LoVo (cell line): ENCODE results near the gene GTF2F2.

Experiments used
- DNase-seq: peaks from one replicate; pipeline ENCODE4 v3.0.0-alpha.2; 2016; ENCODE audit warnings: low spot score

Gene GTF2F2

GRCh38 chr13:45122941-45123340 is 2.6 kb downstream of the GTF2F2 start:
- DNase-seq = no peak

DNA sequence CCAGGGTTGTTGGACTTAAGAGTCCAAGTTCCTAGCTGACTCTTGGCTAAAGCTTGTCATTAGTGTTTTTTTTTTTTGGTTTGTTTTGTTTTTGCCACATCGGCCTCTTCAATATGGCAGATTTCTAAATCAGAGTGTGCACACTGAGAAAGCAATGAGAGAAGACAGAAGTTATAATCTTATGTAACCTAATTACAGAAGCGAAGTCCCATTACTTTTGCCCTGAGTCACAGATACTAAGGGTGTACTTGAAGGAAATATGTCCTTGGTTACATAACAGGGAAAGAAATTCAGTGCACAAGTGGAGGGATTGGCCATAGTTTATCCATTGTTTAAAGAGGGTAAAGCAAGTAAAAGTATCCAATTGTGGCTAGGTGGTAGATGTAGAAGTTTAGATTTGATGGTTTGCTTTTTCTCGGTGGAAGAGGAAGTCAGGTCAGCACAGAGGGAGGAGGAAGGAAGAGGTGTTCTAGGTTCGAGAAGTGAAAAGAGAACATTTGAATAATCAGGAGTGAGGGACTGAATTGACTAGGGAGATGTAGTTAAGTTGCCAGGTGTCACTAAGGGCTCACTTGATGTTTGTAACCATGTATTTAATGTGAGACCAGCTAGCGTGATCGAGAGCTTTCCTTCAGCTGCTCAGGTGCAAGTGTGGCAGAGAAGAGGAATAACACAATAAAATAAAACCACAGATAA is 12.2 kb downstream of the GTF2F2 start:
- DNase-seq = no peak

GRCh38 chr13:45133396-45134118 is 13.2 kb downstream of the GTF2F2 start:
- DNase-seq = no peak

DNA sequence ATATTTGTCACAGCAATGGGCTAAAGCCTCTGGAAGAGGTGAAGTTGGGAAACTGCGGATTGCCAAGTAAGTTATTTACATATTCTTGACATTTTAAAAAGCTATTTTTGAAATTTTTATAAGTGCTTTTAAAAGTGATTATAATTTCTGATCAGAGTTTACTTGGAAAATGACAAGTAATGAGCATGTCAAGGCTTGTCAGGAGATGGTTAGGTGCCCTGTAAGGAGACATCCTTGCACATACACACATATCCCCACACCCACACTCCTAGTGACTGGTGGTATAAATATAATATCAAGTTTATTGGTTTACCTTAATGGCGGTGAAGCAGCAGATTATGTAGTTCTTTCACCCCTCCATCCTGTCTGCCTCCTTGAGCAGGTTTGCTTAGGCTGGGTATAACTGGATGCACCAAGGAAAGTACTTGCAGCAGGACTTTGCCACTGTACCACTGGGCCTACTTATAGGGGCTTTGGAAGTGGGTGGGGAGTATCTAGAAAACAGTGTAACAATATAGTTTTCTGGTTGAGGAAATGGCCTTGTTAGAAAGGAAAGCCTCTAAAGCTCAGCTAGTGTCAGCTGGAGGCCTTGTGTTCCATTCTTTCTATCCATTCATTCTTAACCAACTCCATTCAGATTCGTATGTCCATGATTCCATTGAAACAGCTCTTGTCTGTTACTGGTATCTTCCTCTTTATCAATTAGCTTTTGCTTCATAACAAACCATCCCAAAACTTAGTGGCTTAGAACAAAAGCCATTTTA is 16.6 kb downstream of the GTF2F2 start:
- DNase-seq = no peak

- no peak for DNase-seq
Measured at GRCh38 chr13:45137526-45137925, 17.2 kb downstream of the GTF2F2 start.

DNA sequence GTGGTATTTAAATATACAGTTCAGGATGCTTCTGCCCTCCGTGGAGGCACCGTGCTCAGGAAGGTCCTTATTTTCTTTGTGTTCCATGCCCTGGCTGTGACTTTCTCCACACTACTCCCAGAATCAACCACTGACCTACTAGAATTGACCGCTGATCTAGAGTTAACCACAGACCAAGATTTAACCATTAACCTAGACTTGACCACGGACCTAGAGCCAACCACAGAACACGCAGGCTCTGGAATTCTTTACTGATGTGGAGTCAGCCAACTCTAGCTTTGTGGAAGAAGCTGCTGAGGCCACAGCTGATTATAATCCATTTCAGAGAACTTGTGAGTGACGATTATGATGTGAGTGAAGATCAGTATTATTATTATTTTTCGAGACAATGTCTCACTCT is 18.0 kb downstream of the GTF2F2 start:
- no peak for DNase-seq

GRCh38 chr13:45141369-45141768 is 21.1 kb downstream of the GTF2F2 start:
- no peak for DNase-seq

- peak; percentile 85 for DNase-seq
Measured at GRCh38 chr13:45142440-45143345, 22.4 kb downstream of the GTF2F2 start.

DNA sequence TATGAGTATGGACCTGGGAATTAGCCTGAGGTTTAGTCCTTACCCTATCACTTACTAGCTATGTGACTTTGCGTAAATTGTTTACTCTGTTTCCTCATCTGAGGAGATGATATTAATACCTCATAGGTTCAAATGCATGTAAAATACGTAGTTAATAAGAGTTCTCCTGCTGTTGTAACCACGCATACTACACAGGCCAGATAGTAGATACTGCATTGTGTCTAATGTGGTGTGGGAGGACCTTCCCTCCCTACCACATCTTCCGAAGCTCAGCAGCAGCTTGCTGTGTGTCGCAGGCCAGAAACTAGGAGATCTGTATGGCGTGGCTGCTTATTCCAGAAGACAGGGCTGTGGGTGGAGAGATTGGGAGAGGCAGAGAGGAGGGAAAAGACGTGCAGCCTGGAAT is 23.0 kb downstream of the GTF2F2 start:
- DNase-seq = peak; percentile 7

DNA sequence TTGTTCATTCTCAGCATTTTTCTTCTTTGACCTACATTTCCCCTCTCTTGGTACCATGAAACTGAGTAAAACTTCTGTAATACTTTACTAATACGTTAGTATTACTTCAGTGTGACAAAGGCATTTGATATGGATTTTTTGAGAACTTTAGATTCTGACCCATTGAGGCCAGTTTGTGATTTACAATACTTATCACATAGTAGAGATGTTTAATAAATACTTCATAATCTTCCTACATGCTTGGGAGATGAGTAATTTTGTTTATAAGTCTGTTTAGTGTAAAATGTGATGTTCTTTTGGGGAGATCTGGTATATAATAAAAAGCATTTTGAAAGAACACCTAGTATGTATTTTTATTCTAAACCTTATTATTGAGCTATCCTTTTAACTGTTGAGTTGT is 29.7 kb downstream of the GTF2F2 start:
- no peak for DNase-seq

DNA sequence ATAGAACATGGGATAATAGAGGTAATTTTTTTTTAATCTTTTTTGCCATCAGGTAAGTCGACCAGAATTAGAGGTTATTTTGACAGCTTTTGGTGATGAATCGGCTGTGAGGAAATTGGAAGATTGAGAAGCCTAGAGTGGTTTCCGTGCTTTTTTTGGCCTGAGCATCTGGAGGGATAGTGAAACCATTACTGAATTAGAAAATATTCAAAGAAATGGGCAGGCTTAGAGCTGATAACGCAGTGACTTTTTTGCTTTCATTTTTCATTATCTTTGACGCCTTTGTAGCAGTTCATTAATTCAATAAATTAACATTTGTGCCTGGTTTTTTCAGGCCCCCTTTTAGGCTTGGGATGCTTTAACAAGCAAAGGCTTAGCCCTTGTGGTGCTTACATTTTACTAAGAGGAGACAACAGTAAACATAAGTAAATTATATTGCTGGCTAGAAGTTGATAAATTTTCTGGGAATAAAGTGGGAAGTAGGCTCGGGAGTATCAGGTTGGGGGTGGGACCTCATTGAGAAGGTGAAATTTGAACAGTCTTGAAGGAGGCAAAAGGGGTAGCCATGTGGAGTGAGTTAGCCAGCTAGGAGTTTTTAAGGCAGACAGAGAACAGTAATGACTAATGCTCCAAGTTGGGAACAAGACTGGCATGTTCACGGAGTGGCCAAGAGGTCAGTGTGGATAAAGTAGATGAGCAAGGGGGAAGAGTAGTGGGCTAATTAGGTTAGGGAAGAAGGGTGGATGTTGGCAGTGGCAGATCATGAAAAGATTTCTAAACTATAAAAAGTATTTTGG is 36.5 kb downstream of the GTF2F2 start:
- no peak for DNase-seq

DNA sequence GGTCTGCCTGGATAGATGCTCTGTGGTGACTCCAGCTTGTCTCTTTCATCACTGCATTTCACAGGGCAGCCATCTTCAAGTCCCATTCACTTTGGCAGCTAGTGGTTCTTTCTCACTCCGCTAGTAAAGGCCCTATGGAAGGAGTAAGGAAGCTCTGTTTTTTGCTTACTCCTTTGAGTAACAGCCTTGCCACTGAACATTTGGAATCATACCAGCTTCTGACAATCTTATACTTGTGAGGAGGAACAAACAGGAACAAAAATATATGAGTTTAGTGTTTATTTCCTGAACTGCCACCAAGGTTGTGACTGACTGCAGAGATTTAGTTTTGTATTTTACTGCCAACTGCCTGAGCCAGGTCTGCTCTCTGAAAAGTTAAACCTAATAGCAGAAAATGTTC is 41.9 kb downstream of the GTF2F2 start:
- DNase-seq = peak; percentile 5

DNA sequence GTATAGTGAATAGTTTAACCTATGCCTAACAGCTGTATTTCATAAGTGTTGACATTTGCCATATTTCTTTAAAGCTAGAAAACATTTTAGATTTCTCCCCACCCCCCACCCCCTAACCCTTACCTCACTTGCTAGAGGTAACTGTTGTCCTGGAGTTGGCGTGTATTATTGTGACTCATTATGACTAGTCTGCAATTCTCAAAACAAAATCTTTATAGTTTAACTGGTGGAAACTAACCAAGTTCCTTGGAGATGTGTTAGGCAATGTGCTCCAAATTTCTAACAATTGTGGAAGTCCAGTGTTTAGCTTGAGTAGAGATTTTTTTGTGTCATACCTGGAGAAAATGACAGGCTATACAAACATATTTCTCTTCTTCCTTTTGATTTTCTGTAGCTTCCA is 42.5 kb downstream of the GTF2F2 start:
- DNase-seq = peak; percentile 60

DNA sequence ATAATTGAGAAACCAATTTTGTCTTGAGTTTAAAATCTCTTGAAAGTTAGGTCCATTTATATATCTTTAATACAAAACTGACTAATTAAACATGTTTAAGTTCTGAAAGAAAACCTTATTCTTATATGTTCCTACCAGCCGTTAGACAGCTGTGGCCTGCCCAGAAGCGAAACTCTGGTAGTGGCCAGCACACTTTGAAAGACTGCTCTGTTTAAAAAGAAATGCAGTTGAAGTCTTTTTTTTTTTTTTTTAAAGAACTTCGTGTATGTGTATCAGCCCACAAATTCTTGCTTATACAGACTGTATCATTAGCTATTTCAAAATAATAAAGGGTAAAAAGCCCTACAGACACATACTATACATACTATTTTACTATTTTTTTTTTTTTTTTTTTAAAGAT is 46.5 kb downstream of the GTF2F2 start:
- DNase-seq = no peak

DNA sequence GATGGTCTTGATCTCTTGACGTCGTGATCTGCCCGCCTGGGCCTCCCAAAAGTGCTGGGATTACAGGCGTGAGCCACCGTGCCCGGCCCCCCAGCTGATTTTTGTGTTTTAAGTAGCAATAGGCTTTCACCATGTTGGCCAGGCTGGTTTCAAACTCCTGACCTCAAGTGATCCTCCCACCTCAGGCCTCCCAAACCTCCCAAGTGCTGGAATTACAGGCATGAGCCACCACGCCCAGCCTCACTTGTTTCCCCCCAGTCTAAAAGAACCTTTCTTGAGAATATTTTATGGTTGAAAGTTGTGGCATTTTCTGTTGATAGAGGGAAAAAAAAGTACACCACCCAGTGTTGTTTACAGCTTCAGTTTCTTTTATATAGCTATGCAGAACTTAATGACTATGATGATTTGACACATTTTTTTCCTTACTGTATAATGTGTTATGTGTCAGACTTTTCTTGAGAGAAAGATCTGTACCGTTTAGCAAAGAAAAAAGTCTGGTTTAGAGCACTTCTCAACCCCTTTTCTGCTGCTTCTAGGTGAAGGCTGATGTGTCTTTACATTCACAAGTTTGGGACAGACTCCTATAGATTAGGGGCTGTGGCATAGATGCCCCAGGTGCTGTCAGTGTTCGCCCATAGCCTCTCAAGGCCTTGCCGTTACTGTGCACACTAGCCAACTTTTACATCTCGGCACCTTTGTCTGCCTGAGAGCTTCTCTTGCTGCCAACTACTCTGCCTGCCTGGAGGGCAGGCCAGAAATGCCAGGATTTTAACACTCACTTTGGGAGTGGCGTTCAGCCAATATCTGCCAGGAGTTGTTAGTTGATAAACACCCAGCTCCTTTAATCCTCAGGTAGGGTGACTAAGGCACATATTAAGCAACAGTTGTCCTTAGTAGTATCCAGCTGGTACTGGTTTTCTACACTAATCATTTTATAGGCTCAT is 47.6 kb downstream of the GTF2F2 start:
- peak; percentile 92 for DNase-seq

GRCh38 chr13:45168555-45168930 is 48.2 kb downstream of the GTF2F2 start:
- no peak for DNase-seq

- no peak for DNase-seq
Measured at GRCh38 chr13:45174478-45174877, 54.2 kb downstream of the GTF2F2 start.

DNA sequence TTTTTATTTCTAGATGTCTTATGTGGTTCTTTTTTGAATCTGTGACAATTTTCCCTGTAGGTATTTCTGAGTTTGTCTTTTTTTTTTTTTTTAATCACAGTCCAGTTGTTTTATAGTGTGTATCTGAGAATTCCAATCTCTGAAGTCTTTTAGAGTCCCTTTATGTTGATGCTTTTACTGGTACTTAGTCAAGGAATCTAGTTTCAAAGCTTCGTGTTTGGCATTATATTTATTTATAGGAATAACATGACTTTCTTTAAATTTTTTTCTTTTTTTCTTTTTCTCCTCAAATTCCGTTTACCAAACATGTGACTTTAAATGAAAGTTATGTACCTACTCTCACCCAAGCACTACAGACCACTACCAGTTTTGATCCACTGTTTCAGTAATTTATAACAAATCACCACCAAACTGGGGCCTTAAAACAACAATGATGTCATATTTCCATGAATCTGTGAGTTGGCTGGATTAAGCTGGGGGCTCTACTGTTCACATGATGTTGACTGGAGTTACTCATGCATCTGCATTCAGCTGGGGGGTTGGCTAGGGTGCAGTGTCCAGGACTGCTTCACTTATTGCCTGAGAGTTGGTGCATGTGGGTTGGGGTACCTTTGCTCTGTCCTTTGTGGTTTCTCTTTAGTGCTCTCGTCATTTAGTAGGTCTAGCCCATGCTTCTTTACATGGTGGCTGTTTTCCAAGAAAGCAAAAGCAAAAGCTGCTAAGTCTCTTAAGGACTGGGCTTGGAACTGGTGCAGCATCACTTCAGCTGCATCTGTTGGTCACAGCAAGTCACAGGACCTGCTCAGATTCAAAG is 58.2 kb downstream of the GTF2F2 start:
- no peak for DNase-seq

GRCh38 chr13:45179428-45179827 is 59.1 kb downstream of the GTF2F2 start:
- peak; percentile 30 for DNase-seq
